Cardiac ventricle fibroblast (primary cell): ENCODE results near the gene SCAMP3. TPM values are rescaled to one million over a fixed set of nuclear protein-coding genes. Genes with fewer than 3 reads are reported as not detected.

ENCODE experiments used
- total RNA-seq: library from RNA; depleted of rRNA; stranded (reverse); fragments of >200 nt; gene quantifications from 2 replicates; pipeline ENCODE4 v1.2.3, GENCODE V29; 2015

SCAMP3 gene
- 49.4 and 68.1 TPM in 2 replicates for total RNA-seq

GRCh38 chr1:155261852-155262673 lies at the start of gene SCAMP3:
SCAMP3 (minus strand) TSS chr1:155262360; CDS start chr1:155262151, 209 bp downstream.

GRCh38 chr1:155308493-155309422 lies 46.6 kb upstream of the SCAMP3 start, which contains the start of gene FDPS:
FDPS (plus strand) TSS chr1:155308866; CDS start chr1:155309790, 924 bp downstream.

GRCh38 chr1:155301342-155301841 lies 39.2 kb upstream of the SCAMP3 start, which contains the start of gene PKLR:
PKLR (minus strand) TSS chr1:155301438; CDS start chr1:155301395, 43 bp downstream.

GRCh38 chr1:155277070-155277901 lies 15.1 kb upstream of the SCAMP3 start, which contains the start of gene HCN3:
HCN3 (plus strand) TSS chr1:155277463; CDS start chr1:155277591, 128 bp downstream.

GRCh38 chr1:155273343-155274245 lies 11.4 kb upstream of the SCAMP3 start, which contains the start of gene CLK2:
CLK2 (minus strand) TSS chr1:155273504; CDS start chr1:155270977, 2,527 bp downstream.

GRCh38 chr1:155255243-155256007 lies 6.7 kb downstream of the SCAMP3 start, which contains the start of gene ENTREP3:
ENTREP3 (minus strand) TSS chr1:155255483; CDS start chr1:155254877, 606 bp downstream.

GRCh38 chr1:155208541-155209311 lies 53.4 kb downstream of the SCAMP3 start, which contains the start of gene MTX1:
MTX1 (plus strand) TSS chr1:155208695; CDS start chr1:155208805, 110 bp downstream.

GRCh38 chr1:155207806-155208540 lies 54.2 kb downstream of the SCAMP3 start, which contains the start of gene THBS3:
THBS3 (minus strand) TSS chr1:155207897; CDS start chr1:155207876, 21 bp downstream.

Other genes with a start within 250 kb of the SCAMP3 start
- gene DCST2, start 228.6 kb downstream of the SCAMP3 start, total RNA-seq = 0.06 TPM in 1 of 2 replicates, not detected in the other
- not detected in 2 replicates for gene DCST1, start 228.5 kb downstream of the SCAMP3 start, total RNA-seq
- 45.5 and 52.4 TPM in 2 replicates for gene ADAM15, start 211.0 kb downstream of the SCAMP3 start, total RNA-seq
- 9.6 and 9.8 TPM in 2 replicates for gene EFNA4, start 198.6 kb downstream of the SCAMP3 start, total RNA-seq
- gene EFNA3, start 183.5 kb downstream of the SCAMP3 start, total RNA-seq = 1.2 and 1.8 TPM in 2 replicates
- gene EFNA1, start 134.5 kb downstream of the SCAMP3 start, total RNA-seq = 9.2 and 14.2 TPM in 2 replicates
- gene SLC50A1, start 126.5 kb downstream of the SCAMP3 start, total RNA-seq = 21.6 and 28.6 TPM in 2 replicates
- gene DPM3, start 121.8 kb downstream of the SCAMP3 start, total RNA-seq = 38.6 and 50.3 TPM in 2 replicates
- gene KRTCAP2, start 89.1 kb downstream of the SCAMP3 start, total RNA-seq = 130 and 151 TPM in 2 replicates
- gene TRIM46, start 88.5 kb downstream of the SCAMP3 start, total RNA-seq = 0.75 and 1.3 TPM in 2 replicates
- 10.3 and 16.4 TPM in 2 replicates for gene THBS3, start 54.5 kb downstream of the SCAMP3 start, total RNA-seq
- gene MTX1, start 53.7 kb downstream of the SCAMP3 start, total RNA-seq = 30.4 and 47.7 TPM in 2 replicates
- gene ENTREP3, start 6.9 kb downstream of the SCAMP3 start, total RNA-seq = 23.7 and 28.2 TPM in 2 replicates
- 15.2 and 19.1 TPM in 2 replicates for gene CLK2, start 11.1 kb upstream of the SCAMP3 start, total RNA-seq
- gene HCN3, start 15.1 kb upstream of the SCAMP3 start, total RNA-seq = 0.06 and 0.15 TPM in 2 replicates
- gene PKLR, start 39.1 kb upstream of the SCAMP3 start, total RNA-seq = not detected in 2 replicates
- 80.5 and 81.6 TPM in 2 replicates for gene FDPS, start 46.5 kb upstream of the SCAMP3 start, total RNA-seq
- gene RUSC1, start 58.5 kb upstream of the SCAMP3 start, total RNA-seq = 24.9 and 29.3 TPM in 2 replicates